IPS-11a (cell line): ENCODE measurements around the gene CD53.
"Not testable (repeated sequence)": the region's sequence is repeated elsewhere in the genome, so short reads cannot be mapped to it uniquely, and the experiment has no call there.

Experiments
- H3K4me3 ChIP-seq: one replicate; pipeline ENCODE4 v1.5.1; 2013; ENCODE audit warnings: low read depth, low read length, control low read depth

Gene CD53

GRCh38 chr1:110872745-110873720 is at the start of gene CD53:
Gene CD53 (plus strand): TSS chr1:110873148. CDS start chr1:110891409, 18,261 bp downstream.
- no peak within 1 kb of the TSS for H3K4me3 ChIP-seq

- H3K4me3 ChIP-seq: no peak overlapping the region
Measured at GRCh38 chr1:110824192-110824591, 48.8 kb upstream of the CD53 start.

GRCh38 chr1:110829955-110830553 is 42.9 kb upstream of the CD53 start:
- H3K4me3 ChIP-seq: no peak overlapping the region

GRCh38 chr1:110833779-110834178 is 39.2 kb upstream of the CD53 start:
- not testable (repeated sequence) for H3K4me3 ChIP-seq

- no peak overlapping the region for H3K4me3 ChIP-seq
Measured at GRCh38 chr1:110846861-110847260, 26.1 kb upstream of the CD53 start.

- no peak overlapping the region for H3K4me3 ChIP-seq
Measured at GRCh38 chr1:110850145-110850544, 22.8 kb upstream of the CD53 start.

GRCh38 chr1:110850627-110851026 is 22.3 kb upstream of the CD53 start:
- H3K4me3 ChIP-seq: no peak overlapping the region

- no peak overlapping the region for H3K4me3 ChIP-seq
Measured at GRCh38 chr1:110853135-110853534, 19.8 kb upstream of the CD53 start.

GRCh38 chr1:110856410-110856809 is 16.5 kb upstream of the CD53 start:
- H3K4me3 ChIP-seq: no peak overlapping the region

GRCh38 chr1:110857964-110858948 is 14.7 kb upstream of the CD53 start:
- H3K4me3 ChIP-seq: no peak overlapping the region

GRCh38 chr1:110859062-110859461 is 13.9 kb upstream of the CD53 start:
- H3K4me3 ChIP-seq: no peak overlapping the region

- no peak overlapping the region for H3K4me3 ChIP-seq
Measured at GRCh38 chr1:110860174-110860573, 12.8 kb upstream of the CD53 start.

GRCh38 chr1:110860620-110861019 is 12.3 kb upstream of the CD53 start:
- not testable (repeated sequence) for H3K4me3 ChIP-seq

GRCh38 chr1:110861942-110862341 is 11.0 kb upstream of the CD53 start:
- not testable (repeated sequence) for H3K4me3 ChIP-seq

GRCh38 chr1:110864287-110864686 is 8.7 kb upstream of the CD53 start:
- no peak overlapping the region for H3K4me3 ChIP-seq

- no peak overlapping the region for H3K4me3 ChIP-seq
Measured at GRCh38 chr1:110870721-110871388, 2.1 kb upstream of the CD53 start.

GRCh38 chr1:110872366-110872744 is 593 bp upstream of the CD53 start:
- no peak overlapping the region for H3K4me3 ChIP-seq

- H3K4me3 ChIP-seq: no peak overlapping the region
Measured at GRCh38 chr1:110873856-110874255, 908 bp downstream of the CD53 start.

- no peak overlapping the region for H3K4me3 ChIP-seq
Measured at GRCh38 chr1:110874324-110875215, 1.6 kb downstream of the CD53 start.
